ENCODE measurements around the gene SPOCD1. TPM values are rescaled to one million over a fixed set of nuclear protein-coding genes. Genes with fewer than 3 reads are reported as not detected.

The SPOCD1 gene
- 10 to 100 TPM in 1 of 4 donors, 1 to 10 TPM in 2, under 1 TPM in 1; 0.82 to 42.7 (median 4.5) TPM for total RNA-seq

DNA sequence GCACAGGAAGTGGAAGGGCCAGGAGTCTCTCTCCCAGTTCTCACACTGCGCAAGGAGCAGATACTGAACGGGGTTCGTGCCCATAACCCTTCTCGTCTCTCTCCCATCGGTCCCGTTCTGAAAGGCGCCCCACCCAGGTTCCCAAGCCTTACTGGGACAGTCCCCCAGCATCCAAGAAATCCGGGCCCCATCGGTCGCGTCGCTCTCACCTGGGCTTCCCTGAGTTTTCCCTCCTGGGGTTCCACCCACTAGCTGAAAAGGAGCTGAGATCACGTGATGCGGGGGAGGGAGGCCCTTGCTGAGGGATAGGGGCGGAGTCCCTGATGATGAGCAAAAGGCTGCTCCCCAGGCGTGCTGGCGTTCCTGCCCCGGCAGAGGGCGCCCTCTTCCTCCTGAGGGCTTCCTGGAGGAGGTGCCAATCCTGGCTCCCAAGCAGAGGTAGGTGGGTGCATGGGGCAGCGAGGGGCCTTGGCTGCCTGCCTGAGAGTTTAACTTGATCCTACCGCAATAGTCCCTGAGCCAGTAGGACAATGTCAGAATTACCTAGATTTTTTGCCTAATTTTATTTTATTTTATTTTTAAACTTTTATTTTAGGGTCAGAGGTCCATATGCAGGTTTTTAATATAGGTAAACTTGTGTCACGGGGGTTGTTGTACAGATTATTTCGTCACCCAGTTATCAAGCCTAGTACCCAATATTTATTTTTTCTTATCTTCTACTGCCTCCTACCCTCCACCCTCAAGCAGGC lies at the start of gene SPOCD1:
TSS of gene SPOCD1 (minus strand) at position 271 of the 749 bp plus-strand sequence. CDS start 689 bp downstream, outside the sequence.
- TF ChIP-seq, protein P1, sequence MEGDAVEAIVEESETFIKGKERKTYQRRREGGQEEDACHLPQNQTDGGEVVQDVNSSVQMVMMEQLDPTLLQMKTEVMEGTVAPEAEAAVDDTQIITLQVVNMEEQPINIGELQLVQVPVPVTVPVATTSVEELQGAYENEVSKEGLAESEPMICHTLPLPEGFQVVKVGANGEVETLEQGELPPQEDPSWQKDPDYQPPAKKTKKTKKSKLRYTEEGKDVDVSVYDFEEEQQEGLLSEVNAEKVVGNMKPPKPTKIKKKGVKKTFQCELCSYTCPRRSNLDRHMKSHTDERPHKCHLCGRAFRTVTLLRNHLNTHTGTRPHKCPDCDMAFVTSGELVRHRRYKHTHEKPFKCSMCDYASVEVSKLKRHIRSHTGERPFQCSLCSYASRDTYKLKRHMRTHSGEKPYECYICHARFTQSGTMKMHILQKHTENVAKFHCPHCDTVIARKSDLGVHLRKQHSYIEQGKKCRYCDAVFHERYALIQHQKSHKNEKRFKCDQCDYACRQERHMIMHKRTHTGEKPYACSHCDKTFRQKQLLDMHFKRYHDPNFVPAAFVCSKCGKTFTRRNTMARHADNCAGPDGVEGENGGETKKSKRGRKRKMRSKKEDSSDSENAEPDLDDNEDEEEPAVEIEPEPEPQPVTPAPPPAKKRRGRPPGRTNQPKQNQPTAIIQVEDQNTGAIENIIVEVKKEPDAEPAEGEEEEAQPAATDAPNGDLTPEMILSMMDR (IDR thresholded peaks at IDR 0.05; ENCODE audit: low read depth), result no peak

DNA sequence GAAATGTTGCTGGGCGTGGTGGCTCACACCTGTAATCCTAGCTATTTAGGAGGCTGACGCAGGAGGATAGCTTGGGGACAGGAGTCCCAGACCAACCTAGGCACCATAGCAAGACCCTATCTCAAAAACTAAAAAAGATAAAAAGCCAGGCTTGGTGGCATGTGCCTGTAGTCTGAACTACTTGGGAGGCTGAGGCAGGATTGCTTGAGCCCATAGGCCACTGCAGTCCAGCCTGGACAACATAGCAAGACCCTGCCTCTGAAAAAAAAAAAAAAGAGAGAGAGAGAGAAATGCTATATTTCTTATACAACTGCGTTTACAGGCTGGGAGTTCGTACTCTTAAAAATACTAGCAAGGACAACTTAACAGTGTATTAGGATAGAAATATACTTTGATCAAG lies 46.2 kb upstream of the SPOCD1 start:
- TF ChIP-seq, protein P1 (IDR thresholded peaks at IDR 0.05; ENCODE audit: low read depth), result no peak

DNA sequence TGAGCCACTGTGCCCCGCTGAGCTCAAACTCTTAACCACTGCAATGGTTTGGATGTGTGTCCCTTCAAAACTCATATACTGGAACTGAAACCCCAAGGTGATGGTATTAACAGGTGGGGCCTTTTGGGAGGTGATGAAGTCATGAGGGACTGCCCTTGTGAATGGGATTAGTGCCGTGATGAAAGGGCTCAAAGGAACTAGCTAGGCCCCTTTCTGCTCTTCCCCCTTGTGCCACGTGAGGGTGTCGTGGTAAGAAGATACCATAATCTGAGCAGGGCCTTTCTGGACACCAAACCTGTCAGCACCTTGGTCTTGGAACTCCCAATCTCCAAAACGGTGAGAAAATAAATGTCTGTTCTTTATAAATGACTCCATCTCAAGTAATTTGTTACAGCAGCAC lies 45.5 kb upstream of the SPOCD1 start:
- TF ChIP-seq, protein P1 (IDR thresholded peaks at IDR 0.05; ENCODE audit: low read depth), result no peak

DNA sequence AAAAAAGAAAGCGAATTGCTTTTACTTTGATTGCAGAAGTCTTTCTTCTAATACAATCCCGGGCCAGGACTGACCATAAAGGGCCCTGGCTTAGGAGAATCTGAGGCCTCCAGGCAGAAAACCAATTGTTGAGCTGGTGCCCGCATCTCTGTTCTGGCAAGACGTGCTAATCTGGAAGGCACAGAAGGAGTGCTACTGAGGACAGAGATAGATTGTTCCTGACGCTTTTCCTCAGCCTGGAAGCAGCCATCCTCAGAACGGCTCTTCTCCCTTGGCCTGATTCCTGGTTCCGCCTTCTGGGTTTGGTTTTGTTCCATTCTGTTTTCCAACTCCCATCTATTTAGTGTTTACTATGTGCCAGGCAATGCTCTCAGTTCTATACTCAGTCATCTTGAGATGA lies 44.8 kb upstream of the SPOCD1 start:
- TF ChIP-seq, protein P1 (IDR thresholded peaks at IDR 0.05; ENCODE audit: low read depth), result no peak

DNA sequence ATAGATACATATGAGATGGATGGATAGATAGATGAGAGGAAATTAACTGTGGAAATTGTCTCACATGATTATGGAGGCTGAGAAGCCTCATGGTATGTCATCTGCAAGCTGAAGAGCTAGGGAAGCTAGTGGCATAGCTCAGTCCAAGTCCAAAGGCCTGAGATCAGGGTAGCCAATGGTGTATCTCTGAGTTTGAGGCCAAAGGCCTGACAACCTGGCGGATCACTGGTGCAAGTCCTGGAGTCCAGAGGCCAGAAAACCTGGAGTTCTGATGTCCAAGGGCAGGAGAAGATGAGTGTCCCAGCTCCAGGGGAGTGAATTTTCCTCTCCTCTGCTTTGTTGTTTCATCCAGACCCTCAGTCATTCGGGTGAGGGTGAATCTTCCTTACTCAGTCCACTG lies 43.9 kb upstream of the SPOCD1 start:
- TF ChIP-seq, protein P1 (IDR thresholded peaks at IDR 0.05; ENCODE audit: low read depth), result no peak

DNA sequence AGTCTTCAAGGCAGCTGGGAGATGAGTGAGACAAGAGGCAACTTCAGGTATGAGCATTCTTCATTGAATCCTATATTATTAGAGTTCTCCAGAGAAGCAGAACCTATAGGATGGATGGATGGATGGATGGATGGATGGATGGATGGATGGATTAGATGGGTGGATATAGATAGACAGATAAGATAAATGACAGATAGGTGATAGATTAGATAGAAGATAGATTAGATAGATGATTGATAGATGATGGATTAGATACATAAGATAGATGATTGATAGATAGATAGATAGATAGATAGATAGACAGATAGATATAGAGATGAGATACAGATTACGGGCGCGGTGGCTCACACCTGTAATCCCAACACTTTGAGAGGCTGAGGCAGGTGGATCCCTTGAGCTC lies 43.2 kb upstream of the SPOCD1 start:
- TF ChIP-seq, protein P1 (IDR thresholded peaks at IDR 0.05; ENCODE audit: low read depth), result no peak

DNA sequence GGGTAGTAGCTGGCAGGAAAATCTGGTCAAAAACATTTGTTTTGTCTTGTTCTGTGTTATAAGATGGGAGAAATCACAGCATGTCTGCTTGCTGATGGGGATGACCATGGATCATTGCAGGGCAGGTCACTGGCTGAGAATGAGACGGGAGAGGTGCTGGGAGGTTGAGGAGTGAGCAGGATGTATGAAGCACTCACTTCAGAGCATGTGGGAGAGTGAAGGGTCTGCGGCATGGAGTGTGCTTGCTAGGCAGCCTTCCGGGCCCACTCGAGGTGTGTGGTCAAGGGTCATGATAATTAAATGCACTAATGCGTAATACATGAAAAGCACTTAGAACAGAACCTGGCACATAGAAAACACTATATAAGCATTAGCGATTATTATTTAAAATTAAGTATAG lies 42.0 kb upstream of the SPOCD1 start:
- TF ChIP-seq, protein P1 (IDR thresholded peaks at IDR 0.05; ENCODE audit: low read depth), result no peak

Measured in subcutaneous adipose tissue (tissue), 4 donors.